GM12878 (cell line): ENCODE measurements around the gene NUMA1. TPM values are rescaled to one million over a fixed set of nuclear protein-coding genes. Genes with fewer than 3 reads are reported as not detected.

Source experiments
- ATAC-seq: fragments of 200-7000 bp; cut with Tn5 transposase; 3 replicates; pipeline ENCODE4 v1.9.1; 2020; ENCODE audit warnings: mild to moderate bottlenecking, moderate library complexity
- BruUV-seq: library from RNA; stranded (reverse); fragments of 400-500 nt; replicated peaks from 2 replicates; lab custom pipeline; 2021; lab: Mats Ljungman, UMichigan
- CTCF ChIA-PET: fragments of 300-600 bp; sonication (Branson Sonifier 250); formaldehyde crosslinking; extraction: SDS; loops from one replicate; lab custom pipeline; 2021; ENCODE audit warnings: inconsistent platforms; lab: Yijun Ruan, JAX
- POLR2A ChIA-PET: fragments of 350-600 bp; formaldehyde crosslinking; extraction: SDS; loops from one replicate; lab custom pipeline; 2021; ENCODE audit warnings: inconsistent platforms; lab: Charles Lee
- RAD21 ChIA-PET: fragments of 300-600 bp; sonication (Branson Sonifier 250); formaldehyde crosslinking; loops from one replicate; lab custom pipeline; 2023; ENCODE audit warnings: antibody characterized with exemption; ENCODE audit not compliant: unreplicated experiment; lab: Charles Lee
- SMC1A ChIA-PET: fragments of 300-600 bp; sonication (Branson Sonifier 250); formaldehyde crosslinking; loops from one replicate; lab custom pipeline; 2023; ENCODE audit not compliant: unreplicated experiment, uncharacterized antibody; lab: Charles Lee
- DNase-seq: peaks from one replicate; pipeline ENCODE4 v3.0.0-alpha.2; 2011; ENCODE audit warnings: low read depth, low spot score
- FAIRE-seq: peaks from 3 replicates; lab custom pipeline; 2011; peaks lifted over from hg19 to GRCh38; lab: Jason Lieb, UNC
- H2AFZ ChIP-seq: 2 replicates; pipeline ENCODE4 v1.6.0; 2011; ENCODE audit warnings: low read depth, low read length, control low read depth; ENCODE audit not compliant: control insufficient read depth
- H3K27ac ChIP-seq: 2 replicates; pipeline ENCODE4 v1.5.1; 2011; ENCODE audit warnings: control low read depth; ENCODE audit not compliant: control insufficient read depth, insufficient read depth
- H3K27me3 ChIP-seq, 2 experiments: replicated peaks in 1 of 2; 2 replicates each; pipeline versions ENCODE4 v1.6.0 to v1.6.1; 2011; ENCODE audit warnings: low read length in 1 of 2; ENCODE audit not compliant: control insufficient read depth in 2 of 2, insufficient read depth in 2 of 2
- H3K36me3 ChIP-seq, 2 experiments: 2 replicates each; pipeline ENCODE4 v1.5.1; 2011; ENCODE audit warnings: low read length in 1 of 2; ENCODE audit not compliant: control insufficient read depth in 2 of 2, insufficient read depth in 2 of 2
- H3K4me1 ChIP-seq: 2 replicates; pipeline ENCODE4 v1.6.1; 2011; ENCODE audit warnings: mild to moderate bottlenecking, low read length, moderate library complexity, mixed read lengths; ENCODE audit not compliant: control insufficient read depth, insufficient read depth
- H3K4me2 ChIP-seq: 2 replicates; pipeline ENCODE4 v1.6.0; 2011; ENCODE audit warnings: control low read depth; ENCODE audit not compliant: control insufficient read depth, insufficient read depth
- H3K4me3 ChIP-seq: fragments of 200-600 bp; sonication (generic); 2 replicates; pipeline ENCODE4 v1.5.1; 2016
- H3K79me2 ChIP-seq: 2 replicates; pipeline ENCODE4 v1.6.0; 2011; ENCODE audit warnings: low read length; ENCODE audit not compliant: control insufficient read depth, insufficient read depth
- H3K9ac ChIP-seq: 2 replicates; pipeline ENCODE4 v1.8.0; 2011; ENCODE audit warnings: low read length, control low read depth, mixed read lengths; ENCODE audit not compliant: control insufficient read depth, insufficient read depth
- H3K9me3 ChIP-seq: replicated peaks from 3 replicates; pipeline ENCODE4 v1.5.1; 2011; ENCODE audit warnings: mild to moderate bottlenecking, low read length; ENCODE audit not compliant: control insufficient read depth, insufficient read depth
- H4K20me1 ChIP-seq: 2 replicates; pipeline ENCODE4 v1.6.0; 2011; ENCODE audit not compliant: control insufficient read depth, insufficient read depth
- CBFB ChIP-seq: IDR thresholded peaks from 2 replicates; pipeline ENCODE4 v1.6.1; 2016; ENCODE audit warnings: antibody characterized with exemption, low read depth
- CHD2 ChIP-seq: IDR thresholded peaks from 2 replicates; pipeline ENCODE4 v1.6.1; 2011; ENCODE audit warnings: low read depth, low read length, improper control_type of control experiment, borderline replicate concordance
- HDAC6 ChIP-seq: fragments of 200-600 bp; sonication (generic); IDR thresholded peaks from one replicate; pipeline ENCODE4 v1.8.0; 2017; ENCODE audit warnings: antibody characterized with exemption; ENCODE audit not compliant: unreplicated experiment
- KLF5 ChIP-seq: fragments of 450-650 bp; IDR thresholded peaks from 2 replicates; pipeline ENCODE4 v1.6.1; 2014; ENCODE audit warnings: mild to moderate bottlenecking; ENCODE audit not compliant: partially characterized antibody
- LARP7 ChIP-seq: fragments of 450-650 bp; IDR thresholded peaks from 2 replicates; pipeline ENCODE4 v1.6.1; 2017; ENCODE audit warnings: mild to moderate bottlenecking
- MXI1 ChIP-seq: fragments of 150-350 bp; IDR thresholded peaks from 2 replicates; pipeline ENCODE4 v1.6.1; 2011; ENCODE audit warnings: low read depth, mild to moderate bottlenecking, inconsistent platforms, low read length, improper control_type of control experiment
- STAT1 ChIP-seq: fragments of 450-650 bp; conservative IDR thresholded peaks from 2 replicates; pipeline ENCODE4 v1.6.1; 2014; ENCODE audit warnings: antibody characterized with exemption, mild to moderate bottlenecking
- SUZ12 ChIP-seq: fragments of 200-600 bp; sonication (generic); IDR thresholded peaks from one replicate; pipeline ENCODE4 v1.6.1; 2018; ENCODE audit warnings: antibody characterized with exemption, mild to moderate bottlenecking; ENCODE audit not compliant: unreplicated experiment
- WGBS: methylation state at CpG from one replicate; pipeline ENCODE4 v1.1.6; 2016; ENCODE audit warnings: low lambda C conversion rate; ENCODE audit not compliant: insufficient replicate concordance, insufficient coverage; ENCODE audit errors: missing lambda C conversion rate; 5-methylcytosine and 5-hydroxymethylcytosine counted together
- in situ Hi-C: fragments of 300-500 bp; cut with MboI; formaldehyde crosslinking; loops from 9 replicates; pipeline ENCODE4 v1.14.3; 2018; ENCODE audit warnings: mixed read lengths
- intact Hi-C: fragments of 100-400 bp; cut with micrococcal nuclease; formaldehyde crosslinking; loops from one replicate; pipeline ENCODE4 v1.14.2; 2022; ENCODE audit not compliant: unreplicated experiment
- polyA plus RNA-seq, 11 experiments: library from polyadenylated mRNA; depleted of rRNA in 4 of 11; unstranded in 6 of 11; stranded (reverse) in 5 of 11; fragments of >200 nt; fragmentation: Nextera tagmentation in 4 of 11; fragmentation: Illumina TruSeq in 1 of 11; extraction: Ambion mirVana in 4 of 11; extraction: Trizol in 1 of 11; gene quantifications; 1 replicate in 1 of 11; 2 replicates in 10 of 11; pipeline versions ENCODE4 v1.2.1 to v1.2.3, GENCODE V29; 2011 to 2016; ENCODE audit warnings: inconsistent platforms in 2 of 11, missing spikeins in 2 of 11, low read depth in 1 of 11
- total RNA-seq, 4 experiments: library from RNA; depleted of rRNA in 3 of 4; stranded (reverse); fragments of >200 nt in 3 of 4; fragmentation: Illumina TruSeq in 1 of 4; extraction: Trizol in 1 of 4; gene quantifications; 2 replicates each; pipeline versions ENCODE4 v1.2.1 to v1.2.3, GENCODE V29; 2013 to 2021

NUMA1 gene
- total and polyA plus RNA-seq, 10 of the 15 experiments (the other 5 are each of a cell fraction or from before 2014, with no cell fraction given) = 5.5 to 111 (median 61.0) TPM

GRCh38 chr11:72114570-72114969 is 34.2 kb upstream of the NUMA1 start:
- in situ Hi-C loops = no loop called here
- H3K9me3 ChIP-seq = no peaks in the 10 kb centered on the region
- ATAC-seq = no peak
- no TSS peak for BruUV-seq
- ChIA-PET SMC1A (no interaction called here), POLR2A (no interaction called here), CTCF (interaction anchor here (0.8 to 1.0 kb wide), 2 partner anchors 8 to 300 kb away, joined by 3 read pairs; no protein-coding TSS in a partner anchor), RAD21 (interaction anchor here (1.3 kb wide), 1 partner anchor 89 kb away, joined by 3 read pairs; no protein-coding TSS in a partner anchor)
- peaks cover 7% of the 10 kb centered on the region for H3K4me1 ChIP-seq
- no peak overlapping the region for H3K4me2 ChIP-seq
- H2AFZ ChIP-seq = no peak overlapping the region
- no peak overlapping the region for H3K27ac ChIP-seq
- no peak overlapping the region for H3K4me3 ChIP-seq
- no peak for DNase-seq
- intact Hi-C loops = no loop called here
- no peaks in the 10 kb centered on the region for H4K20me1 ChIP-seq
- H3K9ac ChIP-seq = no peak overlapping the region
- peaks cover 5% of the 10 kb centered on the region for H3K79me2 ChIP-seq
- TF ChIP-seq LARP7 = no peak
- TF ChIP-seq KLF5 = no peak
- no peak for TF ChIP-seq CHD2
- no peak for TF ChIP-seq SUZ12
- TF ChIP-seq STAT1 = no peak
- no peak for TF ChIP-seq MXI1
- TF ChIP-seq CBFB = no peak
- no peak for TF ChIP-seq HDAC6
- no peaks in the 10 kb centered on the region; a peak in 2 of 4 replicates for H3K36me3 ChIP-seq
- H3K27me3 ChIP-seq = no peaks in the 10 kb centered on the region
- 100% methylated on average over 1 of the region's 1 CpG for WGBS
- no peak for FAIRE-seq
